MM.1S (cell line): Measurements from ENCODE around the gene BMPR1A.

Experiments used
- EZH2 ChIP-seq: fragments of 300-600 bp; sonication (generic); optimal IDR thresholded peaks from 2 replicates; pipeline ENCODE3; 2017; ENCODE audit warnings: low read depth, mild to moderate bottlenecking, antibody characterized with exemption, low read length, mixed read lengths
- EZH2phosphoT487 ChIP-seq: fragments of 300-600 bp; sonication (generic); IDR thresholded peaks from 2 replicates; pipeline ENCODE4 v1.6.1; 2018; ENCODE audit warnings: antibody characterized with exemption, low read length
- TF ChIP-seq, protein P1 (sequence below): fragments of 300-600 bp; sonication (generic); IDR thresholded peaks from 2 replicates; pipeline ENCODE4 v1.5.1; 2016; ENCODE audit warnings: antibody characterized with exemption, low read length, mixed read lengths

DNA sequence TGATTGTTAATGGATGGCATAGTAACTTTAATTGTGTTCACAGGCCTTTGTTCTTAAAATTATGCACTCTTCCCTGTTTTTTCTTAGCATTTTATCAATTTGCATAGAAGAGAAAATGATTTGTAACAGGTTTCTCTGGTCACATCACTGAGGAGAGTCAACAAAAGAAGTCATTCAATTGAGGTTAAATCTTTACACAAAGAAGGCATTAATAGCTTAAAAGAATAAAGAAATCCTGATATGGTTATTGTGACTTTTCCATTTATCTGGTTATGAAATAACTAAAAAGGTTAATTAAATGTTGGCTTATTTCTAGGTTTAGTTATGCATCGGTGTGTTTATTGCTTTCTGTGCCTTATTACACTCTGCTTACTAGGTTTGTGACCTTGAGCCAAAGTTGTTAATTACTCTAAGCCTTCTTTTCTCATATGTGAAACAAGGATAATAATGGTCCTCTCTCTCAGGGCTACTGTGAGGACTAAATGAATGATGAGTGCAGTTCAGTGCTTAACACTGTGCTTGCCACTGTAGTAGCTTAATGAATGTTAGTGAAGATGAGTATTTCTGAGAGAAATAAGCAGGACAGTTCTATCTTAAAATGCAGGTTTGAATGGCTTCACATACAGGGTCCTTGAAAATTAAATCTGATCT lies 12.1 kb downstream of the BMPR1A start:
- TF ChIP-seq, protein P1, sequence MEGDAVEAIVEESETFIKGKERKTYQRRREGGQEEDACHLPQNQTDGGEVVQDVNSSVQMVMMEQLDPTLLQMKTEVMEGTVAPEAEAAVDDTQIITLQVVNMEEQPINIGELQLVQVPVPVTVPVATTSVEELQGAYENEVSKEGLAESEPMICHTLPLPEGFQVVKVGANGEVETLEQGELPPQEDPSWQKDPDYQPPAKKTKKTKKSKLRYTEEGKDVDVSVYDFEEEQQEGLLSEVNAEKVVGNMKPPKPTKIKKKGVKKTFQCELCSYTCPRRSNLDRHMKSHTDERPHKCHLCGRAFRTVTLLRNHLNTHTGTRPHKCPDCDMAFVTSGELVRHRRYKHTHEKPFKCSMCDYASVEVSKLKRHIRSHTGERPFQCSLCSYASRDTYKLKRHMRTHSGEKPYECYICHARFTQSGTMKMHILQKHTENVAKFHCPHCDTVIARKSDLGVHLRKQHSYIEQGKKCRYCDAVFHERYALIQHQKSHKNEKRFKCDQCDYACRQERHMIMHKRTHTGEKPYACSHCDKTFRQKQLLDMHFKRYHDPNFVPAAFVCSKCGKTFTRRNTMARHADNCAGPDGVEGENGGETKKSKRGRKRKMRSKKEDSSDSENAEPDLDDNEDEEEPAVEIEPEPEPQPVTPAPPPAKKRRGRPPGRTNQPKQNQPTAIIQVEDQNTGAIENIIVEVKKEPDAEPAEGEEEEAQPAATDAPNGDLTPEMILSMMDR: no peak
- no peak for TF ChIP-seq EZH2
- no peak for TF ChIP-seq EZH2phosphoT487
